ENCODE data around the gene SMARCB1. TPM values are rescaled to one million over a fixed set of nuclear protein-coding genes. Genes with fewer than 3 reads are reported as not detected.

SMARCB1 gene
- total and polyA plus RNA-seq, 2 donors (not counting 1 experiment from before 2014, with no cell fraction given) = 179 to 190 TPM

- Mint-ChIP-seq H3K4me1 (no peaks in the 10 kb centered on the region), H3K27me3 (no peaks in the 10 kb centered on the region), H3K27ac (no peak overlapping the region), H3K4me3 (no peak overlapping the region), H3K9me3 (ENCODE audit: insufficient read depth) (no peaks in the 10 kb centered on the region)
- no peak for DNase-seq
- Histone ChIP-seq H3K79me2 (ENCODE audit: control insufficient read depth, insufficient read depth, low read length) (no peaks in the 10 kb centered on the region), H4K20me1 (ENCODE audit: control insufficient read depth, insufficient read depth, low read length, poor library complexity, severe bottlenecking) (no peaks in the 10 kb centered on the region), H3K4me2 (replicated peaks; ENCODE audit: low read depth, low read length, poor library complexity, severe bottlenecking) (no peak overlapping the region), H3K9ac (ENCODE audit: low read length) (no peak overlapping the region), H3K4me3 (ENCODE audit: control extremely low read depth in 1 of 5, extremely low read depth in 1 of 5, insufficient read depth in 1 of 5, low read depth in 2 of 5, low read length in 4 of 5) (no peak overlapping the region), H2AFZ (ENCODE audit: insufficient read depth, low read depth, low read length, poor library complexity, severe bottlenecking) (no peak overlapping the region), H3K27ac (ENCODE audit: low read length in 2 of 2) (no peak overlapping the region), H3K9me3 (ENCODE audit: control extremely low read depth in 1 of 3, control insufficient read depth in 2 of 3, insufficient read depth in 1 of 3, low read length in 2 of 3) (no peaks in the 10 kb centered on the region), H3K36me3 (replicated peaks in 1 of 2; ENCODE audit: control extremely low read depth in 1 of 2, control insufficient read depth in 1 of 2, extremely low read depth in 1 of 2, insufficient read depth in 2 of 2, low read length in 1 of 2) (peaks cover 0 to 9% of the 10 kb centered on the region in 2 experiments), H3K4me1 (ENCODE audit: control insufficient read depth in 2 of 2, insufficient read depth in 2 of 2, low read length in 2 of 2) (no peaks in the 10 kb centered on the region), H3K27me3 (replicated peaks in 1 of 4; ENCODE audit: control extremely low read depth in 1 of 4, control insufficient read depth in 3 of 4, insufficient read depth in 4 of 4, low read length in 3 of 4) (no peaks in the 10 kb centered on the region)
- ChIA-PET POLR2A (no interaction called here), CTCF (interaction anchor here (1.1 kb wide), 1 partner anchor 21 kb away, joined by 3 read pairs; no protein-coding TSS in a partner anchor)
- WGBS (ENCODE audit: insufficient coverage) = 100% methylated on average over 6 of the region's 9 CpGs
- ATAC-seq (ENCODE audit: low read depth) = no peak
- intact Hi-C loops (cut with micrococcal nuclease) = no loop called here
- no peak for TF ChIP-seq EZH2 (IDR thresholded peaks at IDR 0.05; ENCODE audit: borderline replicate concordance, insufficient read depth, low read depth, low read length, poor library complexity, severe bottlenecking)
- no peak for TF ChIP-seq CTCF (IDR thresholded peaks at IDR 0.05)
These were observed 96.9 kb downstream of the SMARCB1 start for GRCh38 chr22:23883658-23884057.

- intact Hi-C loops (cut with micrococcal nuclease) = no loop called here
- Histone ChIP-seq H2AFZ (ENCODE audit: insufficient read depth, low read depth, low read length, poor library complexity, severe bottlenecking) (no peak overlapping the region), H3K27me3 (replicated peaks in 1 of 4; ENCODE audit: control extremely low read depth in 1 of 4, control insufficient read depth in 3 of 4, insufficient read depth in 4 of 4, low read length in 3 of 4) (no peaks in the 10 kb centered on the region), H3K79me2 (ENCODE audit: control insufficient read depth, insufficient read depth, low read length) (no peaks in the 10 kb centered on the region), H3K4me3 (ENCODE audit: control extremely low read depth in 1 of 5, extremely low read depth in 1 of 5, insufficient read depth in 1 of 5, low read depth in 2 of 5, low read length in 4 of 5) (no peak overlapping the region), H3K36me3 (replicated peaks in 1 of 2; ENCODE audit: control extremely low read depth in 1 of 2, control insufficient read depth in 1 of 2, extremely low read depth in 1 of 2, insufficient read depth in 2 of 2, low read length in 1 of 2) (peaks cover 0 to 8% of the 10 kb centered on the region in 2 experiments), H3K27ac (ENCODE audit: low read length in 2 of 2) (no peak overlapping the region), H3K9me3 (ENCODE audit: control extremely low read depth in 1 of 3, control insufficient read depth in 2 of 3, insufficient read depth in 1 of 3, low read length in 2 of 3) (no peaks in the 10 kb centered on the region), H3K9ac (ENCODE audit: low read length) (no peak overlapping the region), H3K4me1 (ENCODE audit: control insufficient read depth in 2 of 2, insufficient read depth in 2 of 2, low read length in 2 of 2) (no peaks in the 10 kb centered on the region), H4K20me1 (ENCODE audit: control insufficient read depth, insufficient read depth, low read length, poor library complexity, severe bottlenecking) (no peaks in the 10 kb centered on the region), H3K4me2 (replicated peaks; ENCODE audit: low read depth, low read length, poor library complexity, severe bottlenecking) (no peak overlapping the region)
- H3K27me3 Mint-ChIP-seq = no peaks in the 10 kb centered on the region
- H3K4me1 Mint-ChIP-seq = no peaks in the 10 kb centered on the region
- no peak overlapping the region for H3K4me3 Mint-ChIP-seq
- ATAC-seq (ENCODE audit: low read depth) (no peak), DNase-seq (no peak)
- H3K27ac Mint-ChIP-seq = no peak overlapping the region
- ChIA-PET POLR2A (no interaction called here), CTCF (interaction anchor here (1.1 to 1.4 kb wide), 2 partner anchors 9 to 21 kb away, joined by 3 to 5 read pairs; no protein-coding TSS in a partner anchor)
- TF ChIP-seq EZH2 (IDR thresholded peaks at IDR 0.05; ENCODE audit: borderline replicate concordance, insufficient read depth, low read depth, low read length, poor library complexity, severe bottlenecking) (no peak), CTCF (IDR thresholded peaks at IDR 0.05) (no peak)
- no peaks in the 10 kb centered on the region for H3K9me3 Mint-ChIP-seq (ENCODE audit: insufficient read depth)
- WGBS (ENCODE audit: insufficient coverage) = 98% methylated on average over 9 of the region's 9 CpGs
These were observed 97.4 kb downstream of the SMARCB1 start for GRCh38 chr22:23884140-23884539.

Small RNAs within 50 kb of the gene (small RNA-seq; reads per million reads assigned to genes)
- not detected for gene RN7SL268P (ENCODE audit: insufficient read length, low read depth, low replicate concordance)

Other genes starting within 250 kb of the SMARCB1 start
- gene IGLL1, start 206.7 kb upstream of the SMARCB1 start, total RNA-seq = not detected in 2 replicates
- 0.29 TPM in 1 of 2 replicates, not detected in the other for gene IGLL1, start 206.7 kb upstream of the SMARCB1 start, polyA plus RNA-seq
- gene DRICH1, start 154.6 kb upstream of the SMARCB1 start, total RNA-seq = 1.5 and 1.7 TPM in 2 replicates
- gene DRICH1, start 154.6 kb upstream of the SMARCB1 start, polyA plus RNA-seq = 0.37 and 2.1 TPM in 2 replicates
- 0.81 and 1.2 TPM in 2 replicates for gene RGL4, start 96.0 kb upstream of the SMARCB1 start, total RNA-seq
- 2.7 and 4.1 TPM in 2 replicates for gene RGL4, start 96.0 kb upstream of the SMARCB1 start, polyA plus RNA-seq
- 8.3 and 9.6 TPM in 2 replicates for gene ZNF70, start 35.9 kb upstream of the SMARCB1 start, total RNA-seq
- gene ZNF70, start 35.9 kb upstream of the SMARCB1 start, polyA plus RNA-seq = 2.1 and 2.9 TPM in 2 replicates
- 73.0 and 92.7 TPM in 2 replicates for gene VPREB3, start 32.5 kb upstream of the SMARCB1 start, total RNA-seq
- 402 and 461 TPM in 2 replicates for gene VPREB3, start 32.5 kb upstream of the SMARCB1 start, polyA plus RNA-seq
- gene C22orf15, start 24.0 kb upstream of the SMARCB1 start, total RNA-seq = 0.81 and 1.0 TPM in 2 replicates
- 0.30 and 0.61 TPM in 2 replicates for gene C22orf15, start 24.0 kb upstream of the SMARCB1 start, polyA plus RNA-seq
- gene CHCHD10, start 19.0 kb upstream of the SMARCB1 start, total RNA-seq = 54.0 and 57.2 TPM in 2 replicates
- gene CHCHD10, start 19.0 kb upstream of the SMARCB1 start, polyA plus RNA-seq = 67.1 and 124 TPM in 2 replicates
- gene MMP11, start 14.1 kb upstream of the SMARCB1 start, total RNA-seq = 11.6 and 14.8 TPM in 2 replicates
- 19.0 and 21.7 TPM in 2 replicates for gene MMP11, start 14.1 kb upstream of the SMARCB1 start, polyA plus RNA-seq
- 74.1 and 77.0 TPM in 2 replicates for gene DERL3, start 52.0 kb downstream of the SMARCB1 start, total RNA-seq
- gene DERL3, start 52.0 kb downstream of the SMARCB1 start, polyA plus RNA-seq = 98.8 and 142 TPM in 2 replicates
- gene SLC2A11, start 70.9 kb downstream of the SMARCB1 start, total RNA-seq = 54.3 and 61.5 TPM in 2 replicates
- gene SLC2A11, start 70.9 kb downstream of the SMARCB1 start, polyA plus RNA-seq = 38.6 and 43.0 TPM in 2 replicates
- 125 and 143 TPM in 2 replicates for gene MIF, start 107.4 kb downstream of the SMARCB1 start, total RNA-seq
- 137 and 272 TPM in 2 replicates for gene MIF, start 107.4 kb downstream of the SMARCB1 start, polyA plus RNA-seq
- gene GSTT2B, start 174.2 kb downstream of the SMARCB1 start, total RNA-seq = not detected in 2 replicates
- gene GSTT2B, start 174.2 kb downstream of the SMARCB1 start, polyA plus RNA-seq = not detected in 2 replicates
- 4.1 and 5.0 TPM in 2 replicates for gene DDTL, start 179.9 kb downstream of the SMARCB1 start, total RNA-seq
- not detected in 2 replicates for gene DDTL, start 179.9 kb downstream of the SMARCB1 start, polyA plus RNA-seq
- gene DDT, start 187.5 kb downstream of the SMARCB1 start, total RNA-seq = 96.7 and 105 TPM in 2 replicates
- gene DDT, start 187.5 kb downstream of the SMARCB1 start, polyA plus RNA-seq = 88.0 and 142 TPM in 2 replicates
- gene GSTT2, start 193.2 kb downstream of the SMARCB1 start, total RNA-seq = not detected in 2 replicates
- gene GSTT2, start 193.2 kb downstream of the SMARCB1 start, polyA plus RNA-seq = not detected in 2 replicates
- gene GSTT4, start 218.5 kb downstream of the SMARCB1 start, total RNA-seq = not detected in 2 replicates
- gene GSTT4, start 218.5 kb downstream of the SMARCB1 start, polyA plus RNA-seq = not detected in 2 replicates
- 95.1 and 103 TPM in 2 replicates for gene CABIN1, start 224.3 kb downstream of the SMARCB1 start, total RNA-seq
- 37.1 and 43.6 TPM in 2 replicates for gene CABIN1, start 224.3 kb downstream of the SMARCB1 start, polyA plus RNA-seq